ENCODE data around the gene GTF2F2.

GTF2F2 gene, protein sequence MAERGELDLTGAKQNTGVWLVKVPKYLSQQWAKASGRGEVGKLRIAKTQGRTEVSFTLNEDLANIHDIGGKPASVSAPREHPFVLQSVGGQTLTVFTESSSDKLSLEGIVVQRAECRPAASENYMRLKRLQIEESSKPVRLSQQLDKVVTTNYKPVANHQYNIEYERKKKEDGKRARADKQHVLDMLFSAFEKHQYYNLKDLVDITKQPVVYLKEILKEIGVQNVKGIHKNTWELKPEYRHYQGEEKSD

DNA sequence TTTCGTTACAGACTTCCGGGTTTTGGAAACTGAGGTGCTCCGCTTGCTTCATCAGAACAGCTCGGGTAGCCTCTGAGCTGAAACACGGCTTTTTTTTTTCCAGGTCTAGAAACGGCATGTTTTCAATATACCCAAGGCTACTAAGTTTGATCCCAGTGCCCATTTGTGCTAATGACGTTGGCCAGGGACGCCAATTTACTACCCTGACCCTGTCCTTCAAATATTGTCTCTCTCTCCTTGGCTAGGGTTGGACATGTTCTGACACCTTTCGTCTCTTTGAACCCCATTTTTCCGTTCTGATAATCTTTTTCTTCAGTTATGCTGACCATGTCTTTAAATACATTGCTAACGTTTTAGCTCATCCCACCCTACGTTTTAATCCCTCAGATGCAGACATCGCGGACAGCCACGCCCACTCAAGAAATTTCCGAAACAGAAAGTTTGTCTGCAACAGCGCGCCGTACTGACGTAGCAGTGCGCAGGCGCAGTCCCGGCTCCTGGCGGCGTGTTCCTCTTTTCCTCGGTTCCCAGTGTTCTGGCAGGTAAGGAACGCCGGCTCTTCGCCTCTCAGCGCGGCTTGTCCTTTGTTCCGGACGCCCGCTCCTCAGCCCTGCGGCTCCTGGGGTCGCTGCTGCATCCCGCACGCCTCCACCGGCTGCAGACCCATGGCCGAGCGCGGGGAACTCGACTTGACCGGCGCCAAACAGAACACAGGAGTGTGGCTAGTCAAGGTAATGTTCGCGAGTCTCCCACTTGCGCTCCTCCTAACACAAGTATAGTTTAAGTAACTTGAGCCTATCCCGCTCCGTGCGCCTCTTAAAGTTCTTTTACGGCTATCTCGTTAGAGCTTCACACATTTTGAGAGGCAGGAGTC, at the start of gene GTF2F2:
Gene GTF2F2, plus strand, starts transcription at position 520 of the 874 bp plus-strand sequence. Its CDS starts 146 bp downstream, at position 666.
- DNase-seq, result peak; percentile 83

DNA sequence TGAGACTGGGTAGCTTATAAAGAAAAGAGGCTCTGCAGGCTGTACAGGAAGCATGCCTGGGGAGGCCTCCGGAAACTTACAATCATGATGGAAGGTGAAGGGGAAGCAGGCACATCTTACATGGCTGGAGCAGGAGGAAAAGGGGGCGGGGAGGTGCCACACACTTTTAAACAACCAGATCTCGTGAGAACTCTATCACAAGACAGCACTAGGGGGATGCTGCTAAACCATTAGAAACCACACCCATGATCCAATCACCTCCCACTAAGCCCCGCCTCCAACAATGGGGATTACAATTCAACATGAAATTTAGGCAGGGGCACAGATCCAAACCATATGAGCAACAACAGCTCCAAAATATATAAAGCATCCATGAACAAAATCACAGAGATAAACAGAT, 46.5 kb upstream of the GTF2F2 start:
- no peak for DNase-seq

DNA sequence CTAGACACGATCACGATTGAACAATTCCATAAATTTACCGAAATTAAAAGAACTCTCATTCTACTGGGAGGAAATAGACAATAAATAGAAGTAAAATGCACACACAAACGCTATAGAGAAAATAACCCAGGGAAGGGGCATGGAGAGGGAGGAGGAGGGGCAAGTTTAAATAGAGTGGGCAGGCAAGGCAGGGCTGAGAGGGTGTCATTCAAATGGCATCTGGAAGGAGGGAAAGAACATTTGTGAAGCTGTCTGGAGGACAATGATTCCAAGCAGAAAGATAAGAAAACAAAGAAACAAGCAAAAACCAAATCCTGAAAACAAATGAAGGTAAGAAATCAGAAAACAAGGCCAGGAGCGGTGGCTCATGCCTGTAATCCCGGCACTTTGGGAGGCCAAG, 45.6 kb upstream of the GTF2F2 start:
- no peak for DNase-seq

DNA sequence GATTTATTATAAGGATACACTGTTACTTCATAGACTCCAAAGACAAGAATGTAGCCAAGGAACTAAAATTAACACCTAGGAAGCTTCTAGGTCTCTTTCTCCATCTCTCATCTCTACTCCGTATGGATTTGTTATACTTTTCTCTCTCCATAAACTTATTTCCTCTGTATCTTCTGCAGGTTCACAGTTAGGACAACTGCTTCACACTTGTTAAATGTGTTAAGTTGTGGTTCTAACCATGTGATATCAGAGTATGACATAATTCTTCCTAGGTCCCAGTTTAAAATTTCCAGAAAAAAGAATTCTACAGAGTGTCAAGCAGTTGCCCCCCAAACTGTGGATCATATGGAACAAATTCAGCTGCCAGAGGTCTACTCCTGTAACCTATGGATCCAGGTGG, 42.3 kb upstream of the GTF2F2 start:
- no peak for DNase-seq

DNA sequence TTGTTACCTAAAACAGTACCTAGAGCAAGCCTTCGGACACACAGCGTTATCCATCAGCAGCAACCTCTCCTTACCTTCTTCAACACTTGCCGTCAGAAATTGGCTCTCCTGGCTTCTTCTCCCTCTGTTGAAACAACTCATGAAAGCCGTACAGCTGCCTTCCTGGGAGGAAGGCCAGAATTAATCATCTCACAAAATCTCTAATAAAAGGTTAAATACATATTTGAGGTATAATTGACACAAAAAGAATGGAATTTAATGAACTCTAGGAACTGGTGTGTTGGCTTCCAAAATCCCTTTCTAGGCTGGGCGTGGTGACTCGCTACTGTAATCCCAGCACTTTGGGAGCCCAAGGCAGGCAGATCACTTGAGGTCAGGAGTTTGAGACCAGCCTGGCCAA, 37.3 kb upstream of the GTF2F2 start:
- peak; percentile 75 for DNase-seq

DNA sequence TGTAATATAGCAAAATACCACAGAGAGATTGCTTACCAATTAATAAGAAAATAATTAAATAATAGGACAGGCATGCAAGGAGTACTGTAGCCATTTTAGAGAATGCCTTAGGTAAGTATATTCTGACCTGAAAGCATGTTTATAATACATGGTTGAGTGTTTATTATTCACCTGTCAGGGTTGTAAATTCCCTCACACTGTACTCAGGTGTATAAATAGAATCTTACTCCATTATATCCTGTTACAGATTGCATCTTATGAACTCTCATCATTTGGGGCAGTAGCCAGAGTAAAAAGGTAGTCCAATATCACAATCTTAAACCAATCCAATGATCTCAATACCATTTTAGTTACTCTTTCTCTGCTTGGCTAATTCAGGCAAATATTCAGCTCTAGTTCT, 35.8 kb upstream of the GTF2F2 start:
- DNase-seq, result no peak

DNA sequence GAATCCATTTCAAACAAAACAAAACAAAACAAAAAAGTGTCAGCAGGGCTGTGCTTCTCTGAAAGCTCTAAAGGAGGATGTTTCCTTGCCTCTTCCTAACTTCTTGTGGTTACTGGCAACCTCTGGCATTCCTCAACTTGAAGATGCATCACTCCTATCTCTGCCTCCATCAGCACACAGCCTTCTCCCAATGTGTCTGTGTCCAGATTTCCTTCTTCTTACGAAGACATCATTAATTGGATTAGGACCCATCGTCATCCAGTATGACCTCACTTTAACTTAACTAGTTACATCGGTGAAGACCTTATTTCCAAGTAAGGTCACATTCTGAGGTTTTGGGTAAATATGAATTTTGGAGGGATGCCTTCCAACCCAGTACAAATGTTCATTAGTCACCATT, 33.8 kb upstream of the GTF2F2 start:
- peak; percentile 21 for DNase-seq

DNA sequence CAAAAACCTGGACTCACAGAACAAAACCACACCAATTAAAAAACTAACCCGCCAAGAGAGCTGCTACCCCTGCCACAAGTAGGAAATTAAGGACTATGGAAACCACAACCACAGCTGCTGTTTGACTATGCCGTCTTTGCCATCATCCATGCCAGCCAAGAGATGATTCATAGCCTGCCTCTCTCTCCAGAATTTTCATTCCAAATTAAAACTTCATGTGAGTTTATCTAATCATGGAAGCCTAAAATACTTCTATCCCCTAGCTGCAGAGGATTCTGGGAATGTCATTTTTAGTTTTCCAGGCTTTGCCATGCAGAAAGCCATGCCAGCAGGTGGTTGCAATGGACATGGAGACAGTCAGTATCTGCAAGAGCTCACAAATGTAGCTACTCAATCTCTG, 27.6 kb upstream of the GTF2F2 start:
- no peak for DNase-seq

DNA sequence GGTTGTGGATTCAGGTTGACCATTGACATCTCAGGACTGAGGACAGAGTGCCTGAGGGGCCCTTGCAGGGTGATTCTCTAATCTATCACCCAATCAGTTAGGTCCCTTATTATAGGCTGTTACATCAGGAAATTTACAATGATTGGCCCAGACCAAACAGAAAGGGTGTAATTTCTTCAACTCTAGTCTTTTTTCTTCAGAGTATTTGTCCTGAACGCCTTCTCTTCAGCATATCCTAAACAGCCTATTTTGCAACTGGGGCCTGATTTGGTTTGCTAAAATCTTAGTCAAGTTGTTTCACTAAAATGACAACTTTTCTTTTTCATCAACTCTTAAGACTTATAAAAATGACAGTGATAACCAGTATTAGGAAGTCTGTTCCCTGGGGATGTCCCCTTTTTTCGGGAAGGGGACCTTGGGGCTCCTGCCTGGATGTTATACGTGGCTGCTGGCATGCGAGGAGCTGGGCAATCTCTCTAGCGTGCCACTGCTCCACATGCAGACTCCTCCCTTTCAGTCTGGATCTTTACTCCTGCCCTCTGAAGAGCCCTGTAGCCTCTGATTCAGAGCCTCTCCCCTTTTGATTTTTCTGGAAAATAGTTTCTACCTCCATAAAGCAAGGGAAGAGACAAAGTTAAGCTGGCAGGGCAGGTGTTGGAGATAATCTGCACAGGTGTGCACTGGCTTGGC, 19.6 kb upstream of the GTF2F2 start:
- DNase-seq, result no peak

DNA sequence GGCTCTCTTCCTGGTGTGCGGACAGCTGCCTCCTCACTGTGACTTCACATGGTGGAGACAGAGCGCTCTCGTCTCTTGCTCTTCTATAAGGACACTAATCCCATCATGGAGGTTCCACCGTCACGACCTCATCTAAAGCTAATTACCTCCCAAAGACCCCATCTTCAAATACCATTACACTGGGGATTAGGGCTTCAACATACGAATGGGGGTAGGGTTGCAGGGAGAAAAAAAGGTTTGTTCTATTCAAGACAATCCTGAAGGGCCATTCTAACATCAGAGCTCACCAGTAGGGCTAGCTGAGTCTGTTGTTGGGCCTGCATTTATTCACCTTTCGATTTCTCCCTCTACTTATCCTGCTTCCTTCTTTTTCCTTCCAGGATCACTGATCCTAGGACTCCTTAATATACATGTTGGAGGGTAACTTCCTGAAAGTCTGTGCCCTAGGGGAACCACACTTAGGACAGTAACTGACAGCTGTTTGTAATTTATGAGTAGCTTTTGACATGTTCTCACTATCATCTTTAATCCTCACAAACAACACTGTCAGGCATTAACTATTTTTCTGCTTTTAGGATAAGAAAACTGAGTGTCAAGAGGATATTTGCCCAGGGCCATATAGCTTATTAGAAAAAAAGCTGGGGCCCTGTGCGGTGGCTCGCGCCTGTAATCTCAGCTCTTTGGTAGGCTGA, 18.8 kb upstream of the GTF2F2 start:
- no peak for DNase-seq

DNA sequence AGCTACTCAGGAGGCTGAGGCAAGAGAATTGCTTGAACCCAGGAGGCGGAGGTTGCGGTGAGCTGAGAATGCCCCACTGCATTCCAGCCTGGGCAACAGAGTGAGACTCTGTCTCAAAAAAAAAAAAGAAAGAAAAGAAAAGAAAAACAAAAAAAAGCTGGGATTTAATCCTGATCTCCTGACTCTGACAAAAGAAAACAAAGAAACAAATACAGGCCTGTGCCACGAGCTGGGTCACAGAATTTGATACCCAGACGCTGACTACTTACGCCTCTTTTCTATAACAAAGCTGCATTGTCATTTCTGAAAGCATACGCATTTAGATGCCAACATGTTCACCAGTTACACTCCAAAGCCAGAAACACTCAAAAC, 18.2 kb upstream of the GTF2F2 start:
- no peak for DNase-seq

DNA sequence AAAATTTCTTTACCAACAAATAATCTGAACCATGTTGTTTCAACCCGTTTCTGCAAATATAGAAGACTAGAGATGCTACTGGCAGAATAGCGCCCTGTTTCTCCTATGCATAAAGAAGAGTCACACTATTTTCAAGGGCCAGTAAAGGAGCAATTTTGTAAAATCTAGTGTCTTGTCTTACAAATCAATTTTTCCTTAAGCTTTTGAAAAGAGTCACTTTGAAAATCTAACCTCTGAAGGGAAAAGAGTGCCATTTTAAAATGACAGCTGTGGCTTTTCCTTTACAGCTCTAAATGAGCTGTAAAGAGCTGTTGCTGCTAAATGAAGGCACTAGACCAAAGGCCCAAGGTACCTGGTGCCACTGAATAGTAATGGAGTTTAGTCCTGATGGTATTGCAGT, 16.9 kb upstream of the GTF2F2 start:
- DNase-seq, result no peak

DNA sequence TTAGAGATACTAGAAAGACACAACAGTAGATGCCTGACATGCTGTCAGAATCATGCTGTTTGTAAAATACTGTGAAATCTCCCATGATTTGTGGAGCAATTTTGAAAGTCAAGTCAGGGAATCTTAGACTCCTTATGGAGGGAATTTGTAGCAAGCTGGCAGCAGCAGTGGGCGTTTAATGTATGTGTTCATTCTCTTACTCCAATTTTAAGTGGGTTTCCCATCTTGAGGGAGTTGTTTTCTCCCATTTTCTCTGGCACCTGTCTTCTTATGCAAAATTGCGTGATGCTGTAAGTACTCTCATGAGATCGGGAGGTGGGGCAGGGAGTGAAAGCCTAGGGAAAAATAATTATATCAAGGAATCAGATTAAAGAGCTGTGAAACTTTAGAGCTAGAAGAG, 16.0 kb upstream of the GTF2F2 start:
- DNase-seq, result no peak

DNA sequence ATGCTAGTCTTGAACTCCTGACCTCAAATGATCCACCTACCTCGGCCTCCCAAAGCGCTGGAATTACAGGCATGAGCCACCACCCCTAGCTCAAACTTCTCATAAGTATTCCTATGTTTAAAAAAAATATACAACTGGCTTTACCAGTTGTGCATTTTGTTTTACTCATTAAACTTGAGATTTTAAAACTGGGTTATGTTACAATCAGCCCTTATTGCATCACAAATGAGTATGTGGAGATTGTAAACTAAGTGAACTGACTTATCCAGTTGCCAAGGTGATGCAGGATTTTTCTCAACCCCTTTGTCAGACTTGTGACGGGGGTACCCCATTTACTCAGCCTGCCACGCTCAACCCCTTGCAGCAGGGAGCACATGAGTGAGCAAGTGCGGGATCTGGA, 14.4 kb upstream of the GTF2F2 start:
- peak; percentile 54 for DNase-seq

DNA sequence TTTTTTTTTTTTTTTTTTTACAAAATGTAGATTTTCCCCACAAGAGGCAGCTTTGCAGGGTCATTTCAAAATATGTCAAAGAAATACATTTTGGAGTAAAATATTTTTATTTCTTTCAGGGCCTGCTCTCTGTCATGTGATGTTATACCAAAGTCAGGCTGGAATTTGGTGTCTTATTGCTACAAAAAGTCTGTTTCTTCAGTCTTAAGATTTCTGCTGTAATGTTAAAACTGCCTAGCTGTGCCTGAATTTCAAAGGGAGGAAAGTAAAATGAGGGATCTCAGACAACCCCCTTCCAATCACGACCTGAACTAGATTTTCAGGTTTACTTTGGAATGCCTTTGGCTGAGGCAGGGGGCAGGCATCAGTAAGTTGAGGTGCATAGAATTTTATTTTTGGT, 12.8 kb upstream of the GTF2F2 start:
- no peak for DNase-seq

DNA sequence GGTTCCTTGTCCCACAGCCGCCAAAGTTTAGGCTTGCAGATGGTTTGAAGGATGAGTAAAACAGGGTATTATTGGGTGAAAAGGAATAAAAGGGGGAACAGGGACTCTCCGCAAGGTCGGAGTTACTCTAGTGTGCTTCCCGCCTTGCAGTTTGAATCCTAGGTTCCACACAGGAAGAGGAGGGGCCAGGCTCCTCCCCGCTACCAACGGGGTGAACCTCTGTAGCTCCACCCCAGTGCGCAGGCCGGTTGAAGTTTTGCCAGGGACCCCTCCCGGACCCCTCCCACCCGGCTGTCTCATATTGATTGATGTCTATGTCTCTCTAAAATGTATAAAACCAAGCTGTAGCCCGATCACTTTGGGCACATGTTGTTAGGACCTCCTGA, 11.6 kb upstream of the GTF2F2 start:
- DNase-seq, result no peak

DNA sequence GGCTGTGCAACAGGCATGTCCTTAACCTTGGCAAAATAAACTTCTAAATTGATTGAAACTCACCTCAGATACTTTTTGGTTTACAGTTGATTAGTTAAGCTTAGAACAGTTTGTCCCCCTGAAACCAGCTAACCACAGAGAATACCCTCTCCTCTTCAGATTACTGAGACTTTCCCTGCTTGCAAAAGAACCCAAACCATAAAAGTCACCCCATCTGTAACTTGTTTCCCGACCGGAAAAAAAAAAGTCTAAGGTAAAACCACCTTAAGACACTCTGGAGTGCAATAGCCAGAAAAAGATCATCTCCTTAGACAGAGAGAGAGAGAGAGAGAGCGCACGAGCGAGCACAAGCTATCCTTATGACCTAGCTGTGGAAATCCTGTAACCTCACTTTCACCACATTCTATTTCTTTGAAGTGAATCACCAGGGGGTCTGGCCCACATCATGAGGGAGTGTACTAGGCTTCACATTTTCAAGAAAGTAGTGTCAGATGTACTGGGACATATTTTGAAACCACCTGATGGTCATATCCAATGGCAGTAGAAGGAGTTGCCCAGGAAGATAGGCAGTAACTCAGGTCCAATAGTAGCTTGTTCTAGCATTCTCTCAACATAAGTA, 11.1 kb upstream of the GTF2F2 start:
- DNase-seq, result no peak

DNA sequence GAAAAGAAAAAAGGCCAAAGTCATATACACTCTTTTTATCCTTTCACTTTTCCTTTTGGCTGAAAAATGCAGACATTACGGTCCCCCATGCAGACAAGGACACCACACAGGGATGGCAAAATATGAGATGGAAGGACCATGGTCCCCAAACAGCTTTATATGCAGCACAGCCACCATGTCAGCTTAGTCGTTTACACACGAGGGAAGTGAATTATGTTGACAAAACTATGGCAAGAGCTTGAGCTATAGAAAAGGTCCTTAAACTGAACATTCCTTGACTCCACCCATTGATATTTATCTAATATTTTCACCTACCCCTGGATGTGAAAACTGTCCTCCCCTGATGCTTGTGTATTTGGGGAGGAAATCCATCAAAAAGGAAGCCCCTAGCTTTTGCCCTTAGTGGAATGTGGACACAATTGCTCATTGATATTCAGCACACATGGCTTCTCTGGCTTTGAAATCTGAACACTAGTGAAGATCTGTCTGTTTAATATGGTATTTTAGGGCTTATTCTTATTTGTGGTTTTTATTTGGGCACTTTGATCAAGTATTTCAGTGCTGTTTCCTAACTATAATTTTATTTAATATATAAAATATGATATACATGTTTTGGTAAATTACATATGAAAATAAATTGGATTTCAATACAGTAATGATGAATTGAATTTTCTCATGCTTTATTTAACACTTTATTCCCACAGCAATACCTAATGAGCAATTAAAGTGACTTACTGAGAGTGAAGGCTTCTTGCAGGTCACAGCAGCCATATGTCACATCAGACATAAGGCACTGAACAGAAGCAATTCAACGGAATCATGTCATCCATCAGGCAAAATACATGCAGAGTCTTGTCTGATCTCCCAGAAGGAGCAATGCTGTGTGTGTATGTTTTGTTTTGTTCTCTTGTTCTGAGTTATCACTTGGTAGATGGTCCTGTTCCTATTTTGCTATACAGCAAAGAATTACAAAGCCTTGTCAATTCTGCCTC, 6.8 kb upstream of the GTF2F2 start:
- no peak for DNase-seq

DNA sequence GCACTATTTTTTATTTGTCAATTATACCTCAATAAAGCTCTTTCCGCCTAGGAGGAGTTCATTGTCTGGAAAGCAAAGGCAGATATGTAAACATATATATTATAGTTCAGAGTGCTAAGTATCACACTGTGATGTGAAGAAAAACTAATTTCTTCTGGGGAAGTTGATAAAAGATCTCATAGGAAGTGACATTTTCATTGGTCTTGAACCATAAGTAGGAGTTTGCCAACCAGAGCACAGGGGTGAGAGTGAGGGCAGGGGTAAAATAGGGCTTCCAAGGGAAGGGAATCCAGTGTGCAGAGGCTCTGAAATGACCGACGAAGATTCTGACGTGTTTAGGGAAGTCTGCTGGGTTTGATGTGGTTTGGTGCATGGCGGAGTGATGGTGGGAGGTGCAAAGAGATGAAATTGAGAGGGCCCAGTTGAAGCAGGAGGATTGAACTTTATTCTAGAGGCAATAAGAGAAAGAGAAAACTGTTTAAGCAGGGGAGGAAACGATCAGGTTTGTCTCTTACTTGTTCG, 780 bp upstream of the GTF2F2 start:
- peak; percentile 27 for DNase-seq

DNA sequence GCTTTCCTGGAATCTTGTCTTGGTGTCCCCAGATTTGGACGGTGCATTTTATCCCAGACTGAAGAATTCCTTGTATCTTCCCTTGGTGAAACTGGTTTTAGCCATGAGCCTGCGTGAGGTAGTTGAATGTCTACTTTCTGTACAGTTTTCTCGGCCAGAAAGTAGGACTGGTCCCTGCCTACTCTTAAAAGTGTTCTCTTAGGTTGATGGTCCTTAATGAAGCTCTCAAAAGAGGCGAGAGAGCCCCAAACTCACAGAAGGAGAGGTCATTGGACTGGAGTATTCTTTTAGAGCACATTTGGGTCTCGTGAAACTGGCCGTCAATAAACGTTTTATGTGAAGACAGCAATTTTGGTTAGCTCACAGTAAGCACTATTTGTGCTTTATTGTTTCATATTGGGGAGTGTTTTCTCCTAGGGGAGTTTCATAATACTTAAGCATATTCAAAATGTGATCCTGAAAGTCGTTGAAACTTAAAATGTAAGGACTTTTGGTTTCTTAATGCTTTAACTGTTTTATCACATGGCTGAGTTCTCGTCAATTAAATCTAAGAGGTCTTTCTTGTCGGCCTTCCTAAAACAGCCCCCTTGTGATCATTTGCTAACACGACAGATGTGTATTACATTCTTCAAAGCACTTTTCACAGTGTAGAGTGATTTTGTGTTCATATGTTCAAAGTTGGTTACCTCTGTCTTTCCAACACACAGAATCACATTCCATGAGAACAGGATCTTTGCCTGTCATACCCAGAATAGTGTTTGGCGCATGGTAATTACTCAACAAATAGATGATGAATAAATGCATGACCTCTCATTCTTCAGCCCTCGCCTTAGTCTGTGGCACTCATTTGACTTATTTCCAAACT, 889 bp downstream of the GTF2F2 start:
- DNase-seq, result peak; percentile 41

Data from HCEC 1CT (cell line).